Mesenchymal stem cell (in vitro differentiated cells and primary cell): ENCODE results near the gene CCNDBP1.

Source experiments
- DNase-seq: peaks from one replicate; pipeline ENCODE4 v3.0.0-alpha.2; 2013
- H2AFZ ChIP-seq: one replicate; pipeline ENCODE4 v1.6.1; 2013; ENCODE audit warnings: low read depth, mild to moderate bottlenecking, control low read depth, inconsistent platforms, low read length, moderate library complexity
- H2AK5ac ChIP-seq: 2 replicates; pipeline ENCODE4 v1.6.1; 2013; ENCODE audit warnings: low read length, moderate library complexity, mild to moderate bottlenecking, inconsistent platforms; ENCODE audit not compliant: severe bottlenecking
- H2BK120ac ChIP-seq: one replicate; pipeline ENCODE4 v1.6.1; 2013; ENCODE audit warnings: low read depth, mild to moderate bottlenecking, inconsistent platforms, low read length, moderate library complexity
- H2BK12ac ChIP-seq, 2 experiments: one replicate each; pipeline ENCODE4 v1.6.1; 2013; ENCODE audit warnings: inconsistent platforms in 2 of 2, low read length in 2 of 2, mild to moderate bottlenecking in 2 of 2, moderate library complexity in 2 of 2, control low read depth in 1 of 2
- H2BK15ac ChIP-seq: one replicate; pipeline ENCODE4 v1.6.1; 2013; ENCODE audit warnings: mild to moderate bottlenecking, low read depth, inconsistent platforms; ENCODE audit not compliant: poor library complexity, severe bottlenecking
- H2BK5ac ChIP-seq: 2 replicates; pipeline ENCODE4 v1.6.1; 2013; ENCODE audit warnings: low read depth, mild to moderate bottlenecking, low read length, control low read depth, inconsistent platforms; ENCODE audit not compliant: poor library complexity, severe bottlenecking
- H3K14ac ChIP-seq, 2 experiments: one replicate each; pipeline ENCODE4 v1.6.1; 2013; ENCODE audit warnings: inconsistent platforms in 2 of 2, low read length in 2 of 2, control low read depth in 1 of 2, mild to moderate bottlenecking in 1 of 2, moderate library complexity in 1 of 2
- H3K18ac ChIP-seq, 2 experiments: one replicate each; pipeline ENCODE4 v1.6.1; 2013; ENCODE audit warnings: inconsistent platforms in 2 of 2, low read length in 2 of 2, control low read depth in 1 of 2, low read depth in 1 of 2, mild to moderate bottlenecking in 1 of 2
- H3K23ac ChIP-seq, 2 experiments: one replicate each; pipeline ENCODE4 v1.6.1; 2013; ENCODE audit warnings: inconsistent platforms in 2 of 2, low read length in 2 of 2, mild to moderate bottlenecking in 2 of 2, moderate library complexity in 2 of 2, control low read depth in 1 of 2
- H3K27ac ChIP-seq: 2 replicates; pipeline ENCODE4 v1.5.1; 2013; ENCODE audit warnings: mild to moderate bottlenecking, moderate library complexity, low read length, control low read depth, inconsistent platforms; ENCODE audit not compliant: poor library complexity, severe bottlenecking
- H3K27me3 ChIP-seq, 2 experiments: 2 replicates each; pipeline versions ENCODE4 v1.6.1 to v1.7.0; 2013; ENCODE audit warnings: low read length in 2 of 2, mild to moderate bottlenecking in 2 of 2, moderate library complexity in 2 of 2, control low read depth in 1 of 2, inconsistent platforms in 1 of 2; ENCODE audit not compliant: control insufficient read depth in 1 of 2, insufficient read depth in 1 of 2
- H3K36me3 ChIP-seq, 2 experiments: 2 replicates each; pipeline versions ENCODE4 v1.6.1 to v1.7.0; 2013; ENCODE audit warnings: low read length in 2 of 2, control low read depth in 1 of 2, inconsistent platforms in 1 of 2, low read depth in 1 of 2, mild to moderate bottlenecking in 1 of 2; ENCODE audit not compliant: insufficient read depth in 2 of 2, control insufficient read depth in 1 of 2
- H3K4ac ChIP-seq, 2 experiments: one replicate each; pipeline ENCODE4 v1.6.1; 2013; ENCODE audit warnings: inconsistent platforms in 2 of 2, low read length in 2 of 2, mild to moderate bottlenecking in 2 of 2, moderate library complexity in 2 of 2, control low read depth in 1 of 2, low read depth in 1 of 2
- H3K4me1 ChIP-seq: 2 replicates; pipeline ENCODE4 v1.6.1; 2013; ENCODE audit warnings: low read depth, low read length, control low read depth; ENCODE audit not compliant: control insufficient read depth, insufficient read depth
- H3K4me2 ChIP-seq: 2 replicates; pipeline ENCODE4 v1.6.1; 2013; ENCODE audit warnings: low read length, mild to moderate bottlenecking, inconsistent platforms; ENCODE audit not compliant: poor library complexity, severe bottlenecking
- H3K4me3 ChIP-seq, 2 experiments: 2 replicates each; pipeline versions ENCODE4 v1.5.1 to v1.7.0; 2013; ENCODE audit warnings: low read length in 2 of 2, mild to moderate bottlenecking in 2 of 2, control low read depth in 1 of 2, low read depth in 1 of 2; ENCODE audit not compliant: insufficient read depth in 1 of 2
- H3K79me1 ChIP-seq: replicated peaks from 2 replicates; pipeline ENCODE4 v1.6.1; 2013; ENCODE audit warnings: mild to moderate bottlenecking, control low read depth, low read length, inconsistent platforms; ENCODE audit not compliant: poor library complexity, severe bottlenecking
- H3K9ac ChIP-seq: 2 replicates; pipeline ENCODE4 v1.7.0; 2013; ENCODE audit warnings: mild to moderate bottlenecking, low read length, moderate library complexity
- H3K9me3 ChIP-seq: 2 replicates; pipeline ENCODE4 v1.7.0; 2013; ENCODE audit warnings: mild to moderate bottlenecking, low read length; ENCODE audit not compliant: control insufficient read depth
- H4K8ac ChIP-seq: one replicate; pipeline ENCODE4 v1.6.1; 2013; ENCODE audit warnings: inconsistent platforms, mild to moderate bottlenecking, low read length, moderate library complexity
- H4K91ac ChIP-seq: one replicate; pipeline ENCODE4 v1.6.1; 2013; ENCODE audit warnings: mild to moderate bottlenecking, low read length, inconsistent platforms
- WGBS: methylation state at CpG from one replicate; pipeline ENCODE4 v1.1.7; 2013; ENCODE audit warnings: mixed read lengths; 5-methylcytosine and 5-hydroxymethylcytosine counted together

Gene CCNDBP1

DNA sequence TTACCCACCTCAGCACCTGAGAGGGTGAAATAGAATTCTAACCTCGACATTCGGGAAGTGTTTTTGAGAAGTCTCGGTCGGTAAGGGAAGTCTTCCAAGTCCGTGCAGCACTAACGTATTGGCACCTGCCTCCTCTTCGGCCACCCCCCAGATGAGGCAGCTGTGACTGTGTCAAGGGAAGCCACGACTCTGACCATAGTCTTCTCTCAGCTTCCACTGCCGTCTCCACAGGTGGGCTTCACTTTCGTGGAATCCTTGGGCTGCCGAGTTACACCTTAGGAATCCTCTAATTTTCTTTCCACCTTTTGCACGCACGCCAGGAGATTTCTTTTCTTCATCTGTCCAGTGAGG is 775 bp downstream of the CCNDBP1 start:
- 14% methylated on average over 13 of the region's 13 CpGs for WGBS
- peak overlapping the region; percentile 24 to 86 for H3K4ac ChIP-seq

DNA sequence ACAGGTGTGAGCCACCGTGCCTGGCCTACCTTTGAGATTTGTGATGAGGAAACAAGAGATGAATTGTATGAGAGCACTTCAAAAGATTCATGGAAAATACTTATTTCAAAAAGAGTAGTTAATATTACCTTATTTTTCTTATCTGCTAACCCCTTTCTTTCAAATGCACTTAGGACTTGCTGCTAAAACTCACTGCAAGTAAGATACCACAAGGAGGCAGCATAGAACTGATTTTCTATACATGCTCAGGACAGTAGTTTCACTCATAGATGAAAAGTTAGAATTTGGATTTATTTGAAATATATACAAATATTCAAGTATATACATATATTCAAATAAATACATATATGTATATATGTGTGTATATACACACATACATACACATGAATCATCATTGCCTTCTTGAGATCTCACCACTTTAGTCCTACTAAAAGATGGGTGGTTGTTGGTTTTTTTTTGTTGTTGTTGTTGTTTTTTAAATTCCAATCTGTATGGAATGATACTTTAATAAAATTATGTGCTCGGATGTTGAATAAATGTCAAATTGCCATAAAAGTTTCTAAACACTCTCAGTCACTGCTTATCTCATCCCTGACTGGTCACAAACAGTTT is 2.4 kb downstream of the CCNDBP1 start:
- Histone ChIP-seq H3K27ac (no peak overlapping the region), H3K9me3 (no peaks in the 10 kb centered on the region), H3K18ac (no peak overlapping the region), H2BK120ac (no peak overlapping the region), H2AK5ac (no peak overlapping the region), H3K4ac (no peak overlapping the region), H3K9ac (no peak overlapping the region), H3K4me3 (no peak overlapping the region), H3K36me3 (peaks cover 6 to 48% of the 10 kb centered on the region in 2 experiments), H4K8ac (no peak overlapping the region), H2AFZ (no peak overlapping the region), H4K91ac (no peak overlapping the region), H3K23ac (no peak overlapping the region), H3K14ac (no peak overlapping the region), H3K4me1 (peaks cover 7% of the 10 kb centered on the region), H3K4me2 (no peak overlapping the region), H3K79me1 (peaks cover 12% of the 10 kb centered on the region), H2BK12ac (no peak overlapping the region), H3K27me3 (no peaks in the 10 kb centered on the region), H2BK15ac (no peak overlapping the region), H2BK5ac (no peak overlapping the region)
- DNase-seq = peak; percentile 67
- 80% methylated on average over 1 of the region's 2 CpGs for WGBS

More for the DNA sequence above, 775 bp downstream of the CCNDBP1 start:
- Histone ChIP-seq H3K27ac (no peak overlapping the region), H2BK120ac (no peak overlapping the region), H3K27me3 (no peaks in the 10 kb centered on the region), H3K4me3 (peak overlapping the region; percentile 93 to 99), H2AK5ac (no peak overlapping the region), H3K14ac (peak overlapping the region in 1 of 2 experiments; percentile 9), H2BK12ac (peak overlapping the region in 1 of 2 experiments; percentile 60), H4K8ac (no peak overlapping the region), H2AFZ (peak overlapping the region; percentile 29), H3K18ac (peak overlapping the region in 1 of 2 experiments; percentile 93), H3K9me3 (no peaks in the 10 kb centered on the region), H3K79me1 (peaks cover 12% of the 10 kb centered on the region), H3K36me3 (peaks cover 6 to 38% of the 10 kb centered on the region in 2 experiments), H3K9ac (peak overlapping the region; percentile 93), H2BK5ac (no peak overlapping the region), H3K4me1 (peaks cover 7% of the 10 kb centered on the region), H4K91ac (no peak overlapping the region), H3K4me2 (peak overlapping the region; percentile 99), H3K23ac (peak overlapping the region in 1 of 2 experiments; percentile 10), H2BK15ac (no peak overlapping the region)
- DNase-seq = no peak

DNA sequence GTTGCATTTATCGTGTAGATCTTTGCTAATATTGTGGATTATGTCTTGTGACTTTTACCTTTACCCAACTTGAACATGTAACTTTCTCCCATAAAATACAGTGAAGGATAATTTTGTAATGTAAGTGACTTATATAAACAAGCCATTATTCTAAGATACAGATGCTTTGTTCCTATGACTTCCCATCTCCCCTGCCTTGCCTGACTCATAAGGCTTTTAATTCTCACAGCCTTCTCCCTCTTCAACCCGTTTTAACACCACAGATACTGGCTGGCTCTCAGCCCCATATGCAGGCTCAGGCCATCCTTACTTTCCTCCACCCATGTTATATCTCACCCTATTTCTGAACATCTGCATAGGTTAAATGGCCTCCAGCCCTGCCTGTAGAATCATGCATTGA is 4.1 kb downstream of the CCNDBP1 start:
- no peak overlapping the region for H2AFZ ChIP-seq
- no peak overlapping the region for H2AK5ac ChIP-seq
- 79% methylated on average over 1 of the region's 2 CpGs for WGBS
- no peak overlapping the region for H3K4me3 ChIP-seq
- H2BK15ac ChIP-seq = no peak overlapping the region
- peaks cover 10 to 60% of the 10 kb centered on the region in 2 experiments for H3K36me3 ChIP-seq
- DNase-seq = no peak
- no peak overlapping the region for H3K14ac ChIP-seq
- peaks cover 12% of the 10 kb centered on the region for H3K79me1 ChIP-seq
- no peaks in the 10 kb centered on the region for H3K27me3 ChIP-seq
- H4K8ac ChIP-seq = no peak overlapping the region
- H2BK5ac ChIP-seq = no peak overlapping the region
- no peak overlapping the region for H3K9ac ChIP-seq
- no peaks in the 10 kb centered on the region for H3K9me3 ChIP-seq
- H2BK120ac ChIP-seq = no peak overlapping the region
- no peak overlapping the region for H3K23ac ChIP-seq
- H3K4ac ChIP-seq = no peak overlapping the region
- H4K91ac ChIP-seq = no peak overlapping the region
- no peak overlapping the region for H3K18ac ChIP-seq
- peaks cover 7% of the 10 kb centered on the region for H3K4me1 ChIP-seq
- H3K4me2 ChIP-seq = no peak overlapping the region
- H3K27ac ChIP-seq = no peak overlapping the region
- no peak overlapping the region for H2BK12ac ChIP-seq

DNA sequence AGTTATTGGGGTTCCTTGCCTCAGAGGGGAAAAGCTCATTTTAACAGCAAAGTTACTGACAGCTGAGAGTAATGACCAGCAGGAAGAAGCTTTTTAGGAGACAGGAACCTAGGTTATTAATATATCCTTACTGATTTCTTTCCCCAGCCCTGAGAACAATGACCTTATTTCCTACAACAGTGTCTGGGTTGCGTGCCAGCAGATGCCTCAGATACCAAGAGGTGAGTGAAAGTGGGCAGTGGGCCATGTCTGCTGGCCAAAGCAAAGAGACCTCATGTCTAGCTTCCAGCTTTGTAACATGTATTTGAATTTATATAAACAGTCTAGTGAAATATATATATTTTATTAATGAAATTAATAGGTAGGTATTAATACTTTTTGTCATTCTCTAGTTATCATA is 5.0 kb downstream of the CCNDBP1 start:
- H3K27ac ChIP-seq = no peak overlapping the region
- H3K18ac ChIP-seq = no peak overlapping the region
- no peak overlapping the region for H2AFZ ChIP-seq
- no peak overlapping the region for H3K23ac ChIP-seq
- H2AK5ac ChIP-seq = no peak overlapping the region
- H3K14ac ChIP-seq = no peak overlapping the region
- H3K4me3 ChIP-seq = no peak overlapping the region
- no peak overlapping the region for H2BK15ac ChIP-seq
- no peaks in the 10 kb centered on the region for H3K27me3 ChIP-seq
- no peaks in the 10 kb centered on the region for H3K9me3 ChIP-seq
- H3K36me3 ChIP-seq = peaks cover 10 to 69% of the 10 kb centered on the region in 2 experiments
- peaks cover 5% of the 10 kb centered on the region for H3K4me1 ChIP-seq
- H2BK120ac ChIP-seq = no peak overlapping the region
- WGBS = 100% methylated on average over 1 of the region's 1 CpG
- no peak overlapping the region for H2BK12ac ChIP-seq
- no peak overlapping the region for H2BK5ac ChIP-seq
- H3K9ac ChIP-seq = no peak overlapping the region
- H3K4me2 ChIP-seq = no peak overlapping the region
- H3K79me1 ChIP-seq = peaks cover 12% of the 10 kb centered on the region
- H4K8ac ChIP-seq = no peak overlapping the region
- no peak overlapping the region for H4K91ac ChIP-seq
- H3K4ac ChIP-seq = no peak overlapping the region
- DNase-seq = no peak
